IMR-90 (cell line): ENCODE results near the gene UCK2. TPM values are rescaled to one million over a fixed set of nuclear protein-coding genes. Genes with fewer than 3 reads are reported as not detected.

Experiments used
- ATAC-seq: fragments of 200-7000 bp; cut with Tn5 transposase; 2 replicates; pipeline ENCODE4 v1.9.1; 2020; ENCODE audit warnings: low read depth, mild to moderate bottlenecking, moderate library complexity
- BruUV-seq: library from RNA; stranded (reverse); fragments of 400-500 nt; replicated peaks from 2 replicates; lab custom pipeline; 2021; lab: Mats Ljungman, UMichigan
- CTCF ChIA-PET: fragments of 300-600 bp; formaldehyde crosslinking; extraction: SDS; loops from one replicate; lab custom pipeline; 2021; ENCODE audit warnings: antibody characterized with exemption; lab: Yijun Ruan, JAX
- POLR2A ChIA-PET: fragments of 300-600 bp; sonication (Branson Sonifier 250); formaldehyde crosslinking; loops from one replicate; lab custom pipeline; 2022; ENCODE audit warnings: antibody characterized with exemption; ENCODE audit not compliant: unreplicated experiment; lab: Charles Lee
- DNase-seq: peaks from one replicate; pipeline ENCODE4 v3.0.0; 2013
- H2AFZ ChIP-seq: replicated peaks from 2 replicates; pipeline ENCODE3; 2013; ENCODE audit warnings: low read length, mild to moderate bottlenecking; ENCODE audit not compliant: poor library complexity
- H2AK5ac ChIP-seq: 2 replicates; pipeline ENCODE4 v1.6.1; 2013; ENCODE audit warnings: low read depth, low read length, inconsistent platforms
- H2AK9ac ChIP-seq: replicated peaks from 2 replicates; pipeline ENCODE3; 2013; ENCODE audit warnings: mild to moderate bottlenecking, low read depth, low read length, moderate library complexity; ENCODE audit not compliant: poor library complexity
- H2BK120ac ChIP-seq: 2 replicates; pipeline ENCODE4 v1.6.1; 2013; ENCODE audit warnings: low read depth, low read length, inconsistent platforms
- H2BK15ac ChIP-seq: 3 replicates; pipeline ENCODE4 v1.6.1; 2013; ENCODE audit warnings: low read depth, low read length, inconsistent platforms
- H2BK20ac ChIP-seq: 2 replicates; pipeline ENCODE4 v1.6.1; 2013; ENCODE audit warnings: low read depth, mild to moderate bottlenecking, inconsistent platforms, low read length, moderate library complexity
- H2BK5ac ChIP-seq: 2 replicates; pipeline ENCODE4 v1.6.1; 2013; ENCODE audit warnings: mild to moderate bottlenecking, low read depth, low read length, inconsistent platforms; ENCODE audit not compliant: poor library complexity, severe bottlenecking
- H3K14ac ChIP-seq: replicated peaks from 2 replicates; pipeline ENCODE4 v1.6.1; 2013; ENCODE audit warnings: low read depth, low read length, inconsistent platforms
- H3K18ac ChIP-seq: 2 replicates; pipeline ENCODE4 v1.6.1; 2013; ENCODE audit warnings: low read depth, low read length, control low read depth
- H3K23ac ChIP-seq: 2 replicates; pipeline ENCODE4 v1.6.1; 2013; ENCODE audit warnings: low read depth, low read length, inconsistent platforms
- H3K27ac ChIP-seq: 2 replicates; pipeline ENCODE4 v1.5.1; 2013; ENCODE audit warnings: mild to moderate bottlenecking, control low read depth, low read length; ENCODE audit not compliant: insufficient read depth
- H3K27me3 ChIP-seq: 2 replicates; pipeline ENCODE4 v1.6.1; 2013; ENCODE audit warnings: low read length; ENCODE audit not compliant: control insufficient read depth, insufficient read depth
- H3K36me3 ChIP-seq: 2 replicates; pipeline ENCODE4 v1.6.1; 2013; ENCODE audit warnings: low read length, mixed read lengths; ENCODE audit not compliant: control insufficient read depth, insufficient read depth
- H3K4ac ChIP-seq: 2 replicates; pipeline ENCODE4 v1.6.1; 2013; ENCODE audit warnings: low read depth, low read length, inconsistent platforms
- H3K4me1 ChIP-seq: 2 replicates; pipeline ENCODE4 v1.6.1; 2013; ENCODE audit warnings: low read length, mixed read lengths; ENCODE audit not compliant: control insufficient read depth, insufficient read depth
- H3K4me2 ChIP-seq: 2 replicates; pipeline ENCODE4 v1.6.1; 2013; ENCODE audit warnings: low read depth, mild to moderate bottlenecking, control low read depth, low read length, moderate library complexity
- H3K4me3 ChIP-seq: 2 replicates; pipeline ENCODE4 v1.5.1; 2013; ENCODE audit warnings: low read depth, mild to moderate bottlenecking, control low read depth, low read length, moderate library complexity; ENCODE audit not compliant: insufficient read depth
- H3K56ac ChIP-seq: 2 replicates; pipeline ENCODE4 v1.6.1; 2013; ENCODE audit warnings: low read length, inconsistent platforms; ENCODE audit not compliant: insufficient read depth; ENCODE audit errors: extremely low read depth
- H3K79me1 ChIP-seq, 2 experiments: 2 replicates each; pipeline ENCODE4 v1.6.1; 2013; ENCODE audit warnings: low read length in 2 of 2, inconsistent platforms in 1 of 2, low read depth in 1 of 2
- H3K9ac ChIP-seq: 2 replicates; pipeline ENCODE4 v1.6.1; 2013; ENCODE audit warnings: low read depth, low read length, control low read depth
- H3K9me1 ChIP-seq: 2 replicates; pipeline ENCODE4 v1.6.1; 2013; ENCODE audit warnings: low read length, inconsistent platforms; ENCODE audit not compliant: insufficient read depth
- H3K9me3 ChIP-seq: 2 replicates; pipeline ENCODE4 v1.6.1; 2013; ENCODE audit warnings: low read length; ENCODE audit not compliant: control insufficient read depth, insufficient read depth
- H4K20me1 ChIP-seq: 2 replicates; pipeline ENCODE4 v1.6.1; 2013; ENCODE audit warnings: low read length, inconsistent platforms; ENCODE audit not compliant: insufficient read depth
- H4K5ac ChIP-seq: 2 replicates; pipeline ENCODE4 v1.6.1; 2013; ENCODE audit warnings: mild to moderate bottlenecking, low read depth, low read length, control low read depth
- H4K8ac ChIP-seq, 2 experiments: 2 replicates each; pipeline ENCODE4 v1.6.1; 2013; ENCODE audit warnings: low read depth in 2 of 2, low read length in 2 of 2, control low read depth in 1 of 2, inconsistent platforms in 1 of 2
- H4K91ac ChIP-seq: 2 replicates; pipeline ENCODE4 v1.6.1; 2013; ENCODE audit warnings: low read depth, low read length, inconsistent platforms; ENCODE audit not compliant: insufficient read depth
- BHLHE40 ChIP-seq: fragments of 150-350 bp; IDR thresholded peaks from 2 replicates; pipeline ENCODE4 v1.6.1; 2016; ENCODE audit warnings: mild to moderate bottlenecking, low read depth, low read length
- CEBPB ChIP-seq: IDR thresholded peaks from 2 replicates; pipeline ENCODE4 v1.6.1; 2012; ENCODE audit warnings: low read depth, low read length, improper control_type of control experiment
- CHD1 ChIP-seq: IDR thresholded peaks from 2 replicates; pipeline ENCODE4 v1.6.1; 2012; ENCODE audit warnings: low read depth, low read length, improper control_type of control experiment
- CTCF ChIP-seq: conservative IDR thresholded peaks from 2 replicates; pipeline ENCODE4 v1.5.1; 2012; ENCODE audit warnings: mild to moderate bottlenecking, low read depth, low read length, improper control_type of control experiment
- FOS ChIP-seq: fragments of 150-350 bp; IDR thresholded peaks from 2 replicates; pipeline ENCODE4 v1.6.1; 2016; ENCODE audit warnings: low read depth, low read length
- MAFK ChIP-seq: IDR thresholded peaks from 2 replicates; pipeline ENCODE4 v1.6.1; 2012; ENCODE audit warnings: low read depth, low read length, improper control_type of control experiment
- MAZ ChIP-seq: IDR thresholded peaks from 2 replicates; pipeline ENCODE4 v1.6.1; 2012; ENCODE audit warnings: low read depth, mild to moderate bottlenecking, low read length, improper control_type of control experiment, moderate library complexity, borderline replicate concordance
- MXI1 ChIP-seq: IDR thresholded peaks from 2 replicates; pipeline ENCODE4 v1.6.1; 2012; ENCODE audit warnings: low read depth, mild to moderate bottlenecking, low read length, moderate library complexity, borderline replicate concordance
- NFE2L2 ChIP-seq: fragments of 150-350 bp; IDR thresholded peaks from 2 replicates; pipeline ENCODE4 v1.6.1; 2016; ENCODE audit warnings: low read depth, mild to moderate bottlenecking, low read length
- POLR2A ChIP-seq: IDR thresholded peaks from 2 replicates; pipeline ENCODE4 v1.6.1; 2012; ENCODE audit warnings: mild to moderate bottlenecking, low read depth, low read length
- RAD21 ChIP-seq: IDR thresholded peaks from 2 replicates; pipeline ENCODE4 v1.6.1; 2012; ENCODE audit warnings: low read length, improper control_type of control experiment
- RCOR1 ChIP-seq: IDR thresholded peaks from 2 replicates; pipeline ENCODE4 v1.6.1; 2012; ENCODE audit warnings: mild to moderate bottlenecking, low read length, improper control_type of control experiment; ENCODE audit not compliant: insufficient replicate concordance
- RFX5 ChIP-seq: IDR thresholded peaks from 2 replicates; pipeline ENCODE4 v1.8.0; 2012; ENCODE audit warnings: low read depth, mild to moderate bottlenecking, low read length, moderate library complexity
- SMC3 ChIP-seq: fragments of 150-350 bp; IDR thresholded peaks from 2 replicates; pipeline ENCODE4 v1.6.1; 2016; ENCODE audit warnings: low read depth, mild to moderate bottlenecking, antibody characterized with exemption, low read length, moderate library complexity
- WGBS, 2 experiments: methylation state at CpG; one replicate each; pipeline versions ENCODE4 v1.1.5 to v1.1.7; 2013; ENCODE audit warnings: missing lambda C conversion rate in 2 of 2; ENCODE audit not compliant: insufficient read length in 1 of 2; ENCODE audit errors: extremely low coverage in 2 of 2; 5-methylcytosine and 5-hydroxymethylcytosine counted together
- dilution Hi-C: fragments of 300-500 bp; cut with HindIII; formaldehyde crosslinking; loops from one replicate; pipeline ENCODE4 v1.14.3; 2018; ENCODE audit warnings: low sequenced_read_pairs; ENCODE audit not compliant: unreplicated experiment
- in situ Hi-C: fragments of 300-500 bp; cut with MboI; formaldehyde crosslinking; loops from 3 replicates; pipeline ENCODE4 v1.14.3; 2019; ENCODE audit warnings: low sequenced_read_pairs, inconsistent platforms, mixed read lengths
- intact Hi-C: fragments of 100-400 bp; cut with micrococcal nuclease; formaldehyde crosslinking; loops from 2 replicates; pipeline ENCODE4 v1.10.0; 2022
- polyA plus RNA-seq, 3 experiments: library from polyadenylated mRNA; depleted of rRNA; stranded (reverse); fragments of >200 nt; gene quantifications; 2 replicates each; pipeline ENCODE4 v1.2.3, GENCODE V29; 2012; ENCODE audit warnings: low replicate concordance in 1 of 3
- total RNA-seq: library from RNA; depleted of rRNA; stranded (reverse); fragments of >200 nt; gene quantifications from 2 replicates; pipeline ENCODE4 v1.2.3, GENCODE V29; 2012
- TF ChIP-seq, protein P1 (sequence below): fragments of 150-350 bp; IDR thresholded peaks from 2 replicates; pipeline ENCODE4 v1.6.1; 2017; ENCODE audit warnings: mild to moderate bottlenecking, antibody characterized with exemption, low read length, low read depth
- TF ChIP-seq, protein P2 (sequence below): fragments of 150-350 bp; IDR thresholded peaks from 2 replicates; pipeline ENCODE4 v1.6.1; 2016; ENCODE audit warnings: low read depth, mild to moderate bottlenecking, low read length, moderate library complexity, borderline replicate concordance

Gene UCK2
- total and polyA plus RNA-seq, 2 of the 4 experiments (the other 2 are of a cell fraction) = 83.0 to 87.8 TPM

GRCh38 chr1:165927169-165927568 is 99.8 kb downstream of the UCK2 start:
- intact Hi-C loops (loop anchor here (5.0 to 10.0 kb wide), 2 partner anchors 240 to 908 kb away; partner anchors contain the start of genes FAM78B and POGK), dilution Hi-C loops (no loop called here), in situ Hi-C loops (loop anchor here (25.0 kb wide), 1 partner anchor 540 kb away; no protein-coding TSS in a partner anchor)
- no peaks in the 10 kb centered on the region for H3K9me3 ChIP-seq
- H3K56ac ChIP-seq = no peak overlapping the region
- DNase-seq (no peak), ATAC-seq (no peak)
- TF ChIP-seq CEBPB (no peak), FOS (no peak), POLR2A (no peak), MAZ (no peak), CHD1 (no peak), RCOR1 (no peak), NFE2L2 (no peak), BHLHE40 (no peak), MXI1 (no peak), SMC3 (no peak), MAFK (no peak), RAD21 (no peak), CTCF (no peak), RFX5 (no peak)
- TF ChIP-seq, protein P1, sequence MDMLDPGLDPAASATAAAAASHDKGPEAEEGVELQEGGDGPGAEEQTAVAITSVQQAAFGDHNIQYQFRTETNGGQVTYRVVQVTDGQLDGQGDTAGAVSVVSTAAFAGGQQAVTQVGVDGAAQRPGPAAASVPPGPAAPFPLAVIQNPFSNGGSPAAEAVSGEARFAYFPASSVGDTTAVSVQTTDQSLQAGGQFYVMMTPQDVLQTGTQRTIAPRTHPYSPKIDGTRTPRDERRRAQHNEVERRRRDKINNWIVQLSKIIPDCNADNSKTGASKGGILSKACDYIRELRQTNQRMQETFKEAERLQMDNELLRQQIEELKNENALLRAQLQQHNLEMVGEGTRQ = no peak
- TF ChIP-seq, protein P2, sequence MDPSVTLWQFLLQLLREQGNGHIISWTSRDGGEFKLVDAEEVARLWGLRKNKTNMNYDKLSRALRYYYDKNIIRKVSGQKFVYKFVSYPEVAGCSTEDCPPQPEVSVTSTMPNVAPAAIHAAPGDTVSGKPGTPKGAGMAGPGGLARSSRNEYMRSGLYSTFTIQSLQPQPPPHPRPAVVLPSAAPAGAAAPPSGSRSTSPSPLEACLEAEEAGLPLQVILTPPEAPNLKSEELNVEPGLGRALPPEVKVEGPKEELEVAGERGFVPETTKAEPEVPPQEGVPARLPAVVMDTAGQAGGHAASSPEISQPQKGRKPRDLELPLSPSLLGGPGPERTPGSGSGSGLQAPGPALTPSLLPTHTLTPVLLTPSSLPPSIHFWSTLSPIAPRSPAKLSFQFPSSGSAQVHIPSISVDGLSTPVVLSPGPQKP = no peak
- no peak overlapping the region for H3K23ac ChIP-seq
- CTCF ChIA-PET = interaction anchor here (1.0 kb wide), 1 partner anchor 552 kb away, joined by 4 read pairs; no protein-coding TSS in a partner anchor
- H3K9me1 ChIP-seq = no peaks in the 10 kb centered on the region
- no peak overlapping the region for H3K4ac ChIP-seq
- no peaks in the 10 kb centered on the region; the same call in 1 of the 2 replicates for H3K27me3 ChIP-seq
- H3K79me1 ChIP-seq = no peaks in the 10 kb centered on the region
- no TSS peak for BruUV-seq
- H3K27ac ChIP-seq = no peak overlapping the region
- H2BK15ac ChIP-seq = no peak overlapping the region
- no peaks in the 10 kb centered on the region for H4K20me1 ChIP-seq
- WGBS, 2 experiments = 0% methylated on average over 1 of the region's 2 CpGs; no CpG with 5 or more reads in 1 of the 2 experiments
- H3K14ac ChIP-seq = no peak overlapping the region
- no peak overlapping the region for H4K8ac ChIP-seq
- H2BK20ac ChIP-seq = no peak overlapping the region
- H2AK5ac ChIP-seq = no peak overlapping the region
- H3K4me2 ChIP-seq = no peak overlapping the region
- no peak overlapping the region for H4K5ac ChIP-seq
- no peak overlapping the region for H3K4me3 ChIP-seq
- H3K4me1 ChIP-seq = no peaks in the 10 kb centered on the region
- no peak overlapping the region for H4K91ac ChIP-seq
- H2AK9ac ChIP-seq = no peak overlapping the region
- no peak overlapping the region for H2BK5ac ChIP-seq
- H2BK120ac ChIP-seq = no peak overlapping the region
- H3K9ac ChIP-seq = no peak overlapping the region
- no peaks in the 10 kb centered on the region for H3K36me3 ChIP-seq
- no peak overlapping the region for H2AFZ ChIP-seq
- no peak overlapping the region for H3K18ac ChIP-seq
- POLR2A ChIA-PET = no interaction called here
